ENCODE measurements around the gene LOXHD1. TPM values are rescaled to one million over a fixed set of nuclear protein-coding genes. Genes with fewer than 3 reads are reported as not detected.
A peak's percentile ranks its signal among the peaks of the same experiment; 100 is the strongest.

The LOXHD1 gene, protein sequence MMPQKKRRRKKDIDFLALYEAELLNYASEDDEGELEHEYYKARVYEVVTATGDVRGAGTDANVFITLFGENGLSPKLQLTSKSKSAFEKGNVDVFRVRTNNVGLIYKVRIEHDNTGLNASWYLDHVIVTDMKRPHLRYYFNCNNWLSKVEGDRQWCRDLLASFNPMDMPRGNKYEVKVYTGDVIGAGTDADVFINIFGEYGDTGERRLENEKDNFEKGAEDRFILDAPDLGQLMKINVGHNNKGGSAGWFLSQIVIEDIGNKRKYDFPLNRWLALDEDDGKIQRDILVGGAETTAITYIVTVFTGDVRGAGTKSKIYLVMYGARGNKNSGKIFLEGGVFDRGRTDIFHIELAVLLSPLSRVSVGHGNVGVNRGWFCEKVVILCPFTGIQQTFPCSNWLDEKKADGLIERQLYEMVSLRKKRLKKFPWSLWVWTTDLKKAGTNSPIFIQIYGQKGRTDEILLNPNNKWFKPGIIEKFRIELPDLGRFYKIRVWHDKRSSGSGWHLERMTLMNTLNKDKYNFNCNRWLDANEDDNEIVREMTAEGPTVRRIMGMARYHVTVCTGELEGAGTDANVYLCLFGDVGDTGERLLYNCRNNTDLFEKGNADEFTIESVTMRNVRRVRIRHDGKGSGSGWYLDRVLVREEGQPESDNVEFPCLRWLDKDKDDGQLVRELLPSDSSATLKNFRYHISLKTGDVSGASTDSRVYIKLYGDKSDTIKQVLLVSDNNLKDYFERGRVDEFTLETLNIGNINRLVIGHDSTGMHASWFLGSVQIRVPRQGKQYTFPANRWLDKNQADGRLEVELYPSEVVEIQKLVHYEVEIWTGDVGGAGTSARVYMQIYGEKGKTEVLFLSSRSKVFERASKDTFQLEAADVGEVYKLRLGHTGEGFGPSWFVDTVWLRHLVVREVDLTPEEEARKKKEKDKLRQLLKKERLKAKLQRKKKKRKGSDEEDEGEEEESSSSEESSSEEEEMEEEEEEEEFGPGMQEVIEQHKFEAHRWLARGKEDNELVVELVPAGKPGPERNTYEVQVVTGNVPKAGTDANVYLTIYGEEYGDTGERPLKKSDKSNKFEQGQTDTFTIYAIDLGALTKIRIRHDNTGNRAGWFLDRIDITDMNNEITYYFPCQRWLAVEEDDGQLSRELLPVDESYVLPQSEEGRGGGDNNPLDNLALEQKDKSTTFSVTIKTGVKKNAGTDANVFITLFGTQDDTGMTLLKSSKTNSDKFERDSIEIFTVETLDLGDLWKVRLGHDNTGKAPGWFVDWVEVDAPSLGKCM (N-terminal part only)
- total RNA-seq (2021; ENCODE audit: unreplicated experiment): not detected
- polyA plus RNA-seq (2012; ENCODE audit: insufficient read length): not detected
- Bru-seq, nascent RNA: percentile 1 among the genes with signal in this experiment
- percentile 1 among the genes with signal in this experiment for BruChase-seq, experiment 1, labeled RNA remaining after a 2-hour chase
- BruChase-seq, experiment 2, labeled RNA remaining after a 6-hour chase: percentile 4 among the genes with signal in this experiment
- long read RNA-seq: 0 reads

GRCh38 chr18:46657115-46657955 is at the start of gene LOXHD1:
LOXHD1 (minus strand) TSS chr18:46657220; CDS start chr18:46657033, 187 bp downstream.
- H3K9me3 ChIP-seq (ENCODE audit: control insufficient read depth, insufficient read depth, low read depth, low read length): no peaks in the 10 kb centered on the region
- DNase-seq (ENCODE audit: low read depth, low spot score): no peak
- no peak within 1 kb of the TSS for H3K4me3 ChIP-seq (ENCODE audit: low read depth in 2 of 2, low read length in 2 of 2)
- H3K27ac ChIP-seq (ENCODE audit: low read length): no peak within 1 kb of the TSS
- BruUV-seq (replicated peaks): no TSS peak
- H3K36me3 ChIP-seq (ENCODE audit: control insufficient read depth, insufficient read depth, low read length): no peaks in the 10 kb centered on the region
- no peaks in the 10 kb centered on the region for H3K4me1 ChIP-seq (ENCODE audit: control insufficient read depth, insufficient read depth, low read length)
- no peaks in the 10 kb centered on the region for H3K27me3 ChIP-seq (ENCODE audit: control insufficient read depth, insufficient read depth, low read length)
- TF ChIP-seq TCF7L2 (IDR thresholded peaks at IDR 0.05; ENCODE audit: low read depth, low read length): no peak
- no peak for TF ChIP-seq REST (IDR thresholded peaks at IDR 0.05; ENCODE audit: insufficient read depth in 1 of 2, low read depth in 2 of 2, low read length in 1 of 2)
- TF ChIP-seq SIN3A (IDR thresholded peaks at IDR 0.05; ENCODE audit: borderline replicate concordance, insufficient read depth, low read depth, low read length): no peak
- no peak for TF ChIP-seq POLR2AphosphoS5 (IDR thresholded peaks at IDR 0.05; ENCODE audit: low read depth, low read length)
- TF ChIP-seq, protein P1, sequence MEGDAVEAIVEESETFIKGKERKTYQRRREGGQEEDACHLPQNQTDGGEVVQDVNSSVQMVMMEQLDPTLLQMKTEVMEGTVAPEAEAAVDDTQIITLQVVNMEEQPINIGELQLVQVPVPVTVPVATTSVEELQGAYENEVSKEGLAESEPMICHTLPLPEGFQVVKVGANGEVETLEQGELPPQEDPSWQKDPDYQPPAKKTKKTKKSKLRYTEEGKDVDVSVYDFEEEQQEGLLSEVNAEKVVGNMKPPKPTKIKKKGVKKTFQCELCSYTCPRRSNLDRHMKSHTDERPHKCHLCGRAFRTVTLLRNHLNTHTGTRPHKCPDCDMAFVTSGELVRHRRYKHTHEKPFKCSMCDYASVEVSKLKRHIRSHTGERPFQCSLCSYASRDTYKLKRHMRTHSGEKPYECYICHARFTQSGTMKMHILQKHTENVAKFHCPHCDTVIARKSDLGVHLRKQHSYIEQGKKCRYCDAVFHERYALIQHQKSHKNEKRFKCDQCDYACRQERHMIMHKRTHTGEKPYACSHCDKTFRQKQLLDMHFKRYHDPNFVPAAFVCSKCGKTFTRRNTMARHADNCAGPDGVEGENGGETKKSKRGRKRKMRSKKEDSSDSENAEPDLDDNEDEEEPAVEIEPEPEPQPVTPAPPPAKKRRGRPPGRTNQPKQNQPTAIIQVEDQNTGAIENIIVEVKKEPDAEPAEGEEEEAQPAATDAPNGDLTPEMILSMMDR (IDR thresholded peaks at IDR 0.05): no peak
- in situ Hi-C loops (cut with HindIII; ENCODE audit: low pct_unique_long_range_greater_than_20kb, low sequenced_read_pairs) (no loop called here), intact Hi-C loops (cut with micrococcal nuclease; ENCODE audit: unreplicated experiment) (loop anchor here (5.0 to 10.0 kb wide), 2 partner anchors 100 to 513 kb away; no protein-coding TSS in a partner anchor)
- ATAC-seq: peak; percentile 31; the same call in 1 of the 2 replicates
- CTCF ChIA-PET: interaction anchor here (0.6 to 1.8 kb wide), 10 partner anchors 9 to 484 kb away, joined by 3 to 14 read pairs (median 4); a partner anchor contains a TSS
- POLR2A ChIA-PET: no interaction called here

Data from Panc1 (cell line).